HL-60/S4 treated with phorbol 12-myristate 13-acetate at 8.2 ng/mL for 4 days and 3 days (cell line): ENCODE data around the gene SLIT1.

Source experiments
- in situ Hi-C: fragments of 300-500 bp; cut with MboI; formaldehyde crosslinking; loops from 2 replicates; pipeline ENCODE4 v1.15.0; 2022; ENCODE audit warnings: low sequenced_read_pairs

SLIT1 gene

GRCh38 chr10:97204826-97205679, 19.3 kb upstream of the SLIT1 start:
- in situ Hi-C loops = no loop called here

DNA sequence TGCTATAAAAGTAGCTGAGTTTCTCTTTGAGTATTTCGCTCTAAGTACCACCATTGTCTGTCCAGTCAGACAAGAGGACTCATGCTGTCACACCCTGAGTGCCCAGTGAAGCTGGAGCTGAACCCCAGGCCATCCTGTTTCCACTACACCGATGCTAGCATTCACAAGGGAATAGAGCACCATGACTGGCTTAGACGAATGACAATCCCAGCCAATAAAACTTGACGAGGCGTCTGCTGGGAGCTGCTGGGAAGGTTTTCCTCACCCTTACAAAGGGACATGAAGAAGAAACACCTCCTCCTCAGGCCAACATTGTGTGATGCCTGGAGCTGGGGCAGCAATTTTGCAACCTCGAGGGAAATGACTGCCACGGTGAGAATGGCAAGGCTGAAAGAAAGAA, 17.5 kb upstream of the SLIT1 start:
- in situ Hi-C loops = no loop called here

- in situ Hi-C loops = no loop called here
These were observed 14.9 kb upstream of the SLIT1 start for GRCh38 chr10:97200616-97201015.

GRCh38 chr10:97199152-97199551, 13.4 kb upstream of the SLIT1 start:
- in situ Hi-C loops = no loop called here

DNA sequence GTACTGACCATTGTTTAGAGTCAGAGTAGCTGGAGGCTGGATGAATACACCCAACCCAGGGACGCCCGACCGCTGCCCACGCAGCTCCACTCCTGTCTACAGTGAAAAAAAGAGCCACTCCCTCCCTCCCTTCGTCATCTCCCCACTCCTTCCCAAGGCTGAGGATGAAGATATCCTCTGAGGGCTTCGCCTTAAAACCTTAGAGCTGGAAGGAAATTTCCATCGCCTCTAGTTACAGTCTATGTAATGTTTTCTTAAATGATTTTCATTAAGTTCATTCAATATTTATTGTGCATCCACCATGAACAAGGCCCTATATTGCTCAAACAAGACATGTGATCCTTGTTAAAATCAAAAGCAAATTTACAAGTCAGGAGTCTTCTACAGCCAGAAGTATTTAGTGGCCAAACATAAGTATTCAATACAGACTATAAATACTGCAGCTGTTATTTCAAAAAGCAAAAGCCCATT, 11.3 kb upstream of the SLIT1 start:
- in situ Hi-C loops = no loop called here

DNA sequence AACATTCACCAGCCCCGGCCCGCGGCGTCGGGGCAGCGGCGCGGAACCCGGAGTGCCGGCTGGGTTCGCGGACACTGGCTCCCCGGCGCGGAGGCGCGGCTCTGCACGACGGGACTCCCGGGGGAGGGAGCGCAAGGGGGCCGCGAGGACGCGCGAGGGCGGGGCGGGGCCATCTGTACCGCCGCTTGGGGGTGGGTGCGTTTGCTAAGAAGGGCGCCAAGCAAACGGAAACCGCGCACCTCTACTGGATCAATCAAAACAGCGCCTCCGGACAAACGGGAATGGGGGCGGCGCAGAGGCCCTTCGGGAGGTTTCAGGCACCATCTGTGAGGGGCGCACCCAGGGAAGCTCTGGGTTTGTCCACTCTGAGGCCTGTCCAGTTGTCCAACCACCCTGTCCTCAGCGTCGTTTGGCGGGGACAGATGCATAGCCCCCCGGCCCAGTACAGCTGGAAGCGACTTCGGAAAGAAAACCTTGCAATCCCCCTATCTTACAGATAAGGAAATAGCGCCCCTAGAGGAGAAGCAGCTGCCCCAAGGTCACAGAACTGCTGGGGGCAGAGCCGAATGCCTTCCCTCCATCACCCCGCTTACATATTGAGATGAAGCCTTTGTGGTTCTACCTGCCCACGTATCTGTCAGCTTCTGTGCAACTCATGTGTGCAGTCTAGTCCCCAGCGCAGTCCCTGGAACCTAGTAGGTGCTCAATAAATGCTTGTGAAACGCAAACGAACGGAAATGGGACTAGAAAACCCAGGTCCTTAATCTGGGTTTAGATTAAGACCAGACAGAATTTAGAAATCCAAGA, 10.7 kb upstream of the SLIT1 start:
- in situ Hi-C loops = no loop called here

GRCh38 chr10:97195706-97196222, 10.0 kb upstream of the SLIT1 start:
- in situ Hi-C loops = no loop called here

DNA sequence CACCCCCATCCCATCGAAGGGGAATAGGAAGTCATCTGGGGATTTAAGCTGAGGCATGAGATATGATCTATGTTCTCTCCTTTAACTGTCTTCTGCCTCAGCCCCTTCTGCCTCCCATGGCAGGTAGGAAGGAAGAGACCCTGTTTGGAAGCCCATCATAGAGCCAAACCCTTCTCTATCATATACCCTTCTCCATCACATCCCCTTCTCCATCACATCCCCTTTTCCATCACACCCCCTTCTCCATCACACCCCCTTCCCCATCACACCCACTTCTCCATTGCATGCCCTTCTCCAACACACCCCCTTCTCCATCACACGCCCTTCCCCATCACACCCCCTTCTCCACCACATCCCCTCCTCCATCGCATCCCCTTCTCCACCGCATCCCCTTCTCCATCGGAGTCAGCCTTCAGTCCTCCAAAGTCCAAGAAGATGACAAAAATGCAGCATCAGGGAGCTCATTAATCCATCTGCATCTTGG, 7.2 kb upstream of the SLIT1 start:
- in situ Hi-C loops = no loop called here

GRCh38 chr10:97190450-97190849, 4.7 kb upstream of the SLIT1 start:
- in situ Hi-C loops = no loop called here

DNA sequence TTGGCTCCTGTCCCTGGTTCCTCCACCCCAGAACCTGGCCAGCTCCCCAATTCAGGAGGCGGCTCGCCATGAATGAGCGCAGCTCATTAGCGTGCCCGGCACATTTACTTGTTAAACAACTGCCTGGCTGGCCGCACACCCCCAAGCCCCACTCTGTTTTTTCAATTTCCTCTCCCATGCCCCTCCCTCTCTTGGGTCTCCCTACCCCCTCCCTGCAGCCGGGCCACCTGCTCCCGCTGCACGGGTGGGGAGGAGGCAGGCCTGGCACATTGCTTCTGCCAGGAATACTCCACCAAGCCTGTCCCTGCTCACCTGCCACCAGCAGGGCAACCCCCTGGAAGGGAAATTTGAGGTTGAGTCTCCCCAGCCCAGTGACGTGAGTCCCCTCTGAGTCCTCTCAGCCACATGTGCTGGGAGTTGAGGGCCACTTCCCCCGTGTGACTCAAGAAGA, 2.5 kb upstream of the SLIT1 start:
- in situ Hi-C loops = no loop called here

DNA sequence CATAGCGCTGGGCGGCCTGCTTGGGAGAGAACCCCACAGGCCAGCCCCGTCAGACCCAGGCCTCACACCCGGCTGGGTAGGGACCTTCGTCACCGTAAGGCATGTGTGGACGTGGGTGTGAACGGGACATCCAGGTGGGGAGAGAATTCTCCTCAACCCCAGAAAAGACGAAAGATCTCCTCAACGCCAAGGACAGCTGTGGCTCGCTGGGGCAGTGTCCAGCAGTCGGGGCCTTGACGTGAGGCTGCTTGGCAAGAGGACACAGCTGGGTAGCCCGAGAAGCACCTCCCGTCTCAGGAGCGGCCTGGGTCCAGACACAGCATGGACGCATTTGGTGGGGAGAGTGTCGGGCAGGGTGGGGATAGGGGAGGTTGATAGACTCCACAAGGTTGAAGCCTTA, 1.2 kb upstream of the SLIT1 start:
- in situ Hi-C loops = no loop called here

- in situ Hi-C loops = no loop called here
These were observed 811 bp downstream of the SLIT1 start for GRCh38 chr10:97184971-97185325.

GRCh38 chr10:97183314-97183713, 2.4 kb downstream of the SLIT1 start:
- in situ Hi-C loops = no loop called here

DNA sequence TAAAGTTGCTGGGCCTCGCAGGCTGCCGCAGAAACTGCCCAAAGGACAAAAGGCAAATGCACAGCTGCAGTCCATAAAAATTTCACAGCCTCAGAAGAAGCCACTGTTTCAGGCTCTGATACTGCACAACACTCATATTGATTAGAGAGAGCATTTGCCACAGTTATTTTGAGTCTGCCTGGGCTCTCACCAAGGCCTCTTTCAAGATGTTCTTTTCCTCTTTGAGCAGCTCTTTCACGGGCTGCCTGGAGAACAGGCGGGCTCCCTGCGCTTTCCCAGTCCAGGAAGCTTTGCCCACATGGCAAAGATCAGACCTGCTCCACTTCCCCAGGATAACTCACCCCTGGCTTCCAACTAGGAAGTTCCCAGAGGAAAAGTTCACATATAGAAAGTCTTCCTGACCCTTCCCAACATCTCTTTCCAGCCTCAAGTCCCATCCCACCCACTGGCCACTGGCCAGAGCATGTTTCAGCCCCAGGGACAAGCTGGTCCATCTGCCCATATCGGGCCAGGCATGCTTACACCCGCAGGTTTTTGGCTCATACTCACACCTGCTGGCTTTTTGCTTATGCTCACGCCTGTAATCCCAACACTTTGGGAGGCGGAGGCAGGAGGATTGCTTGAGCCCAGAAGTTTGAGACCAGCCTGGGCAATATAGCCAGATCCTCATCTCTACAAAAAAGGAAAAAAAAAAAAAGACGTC, 3.3 kb downstream of the SLIT1 start:
- in situ Hi-C loops = no loop called here

DNA sequence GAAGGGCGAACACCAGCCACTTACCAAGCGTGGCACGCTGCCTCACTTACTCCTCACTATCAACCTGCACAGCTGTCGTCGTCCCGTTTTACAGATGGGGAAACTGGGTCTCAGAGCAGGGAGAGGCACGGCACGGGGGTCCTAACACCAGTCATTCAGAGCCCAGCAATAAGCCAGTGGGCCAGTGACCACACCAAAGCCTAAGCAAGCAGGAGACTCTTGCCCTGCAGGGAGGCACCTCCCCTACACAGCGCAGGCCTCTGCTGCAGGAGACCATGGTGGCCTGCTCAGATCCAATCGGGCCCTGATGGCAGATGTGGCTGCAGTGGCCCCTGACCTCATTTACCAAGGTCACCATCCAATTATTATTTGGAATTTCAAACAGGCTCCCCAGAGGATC, 4.8 kb downstream of the SLIT1 start:
- in situ Hi-C loops = no loop called here

DNA sequence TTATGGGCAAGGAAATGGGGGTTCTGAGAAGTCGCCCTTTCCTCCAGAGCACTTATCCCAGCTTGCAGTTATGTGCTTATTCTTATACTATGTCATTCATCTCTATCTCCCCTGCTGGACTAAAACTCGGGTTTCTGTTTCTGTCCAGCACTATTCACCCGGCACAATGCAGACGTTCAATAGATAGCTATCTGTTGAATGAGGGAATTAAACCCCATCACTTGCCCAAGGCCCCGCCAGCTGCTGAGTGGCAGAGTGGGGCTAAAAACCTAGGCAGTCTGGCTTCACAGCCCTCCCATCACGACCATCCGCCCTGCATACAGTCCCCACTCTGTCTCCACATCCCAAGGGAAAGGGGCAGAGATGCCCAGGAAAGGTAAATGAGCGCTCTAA, 5.4 kb downstream of the SLIT1 start:
- in situ Hi-C loops = no loop called here

DNA sequence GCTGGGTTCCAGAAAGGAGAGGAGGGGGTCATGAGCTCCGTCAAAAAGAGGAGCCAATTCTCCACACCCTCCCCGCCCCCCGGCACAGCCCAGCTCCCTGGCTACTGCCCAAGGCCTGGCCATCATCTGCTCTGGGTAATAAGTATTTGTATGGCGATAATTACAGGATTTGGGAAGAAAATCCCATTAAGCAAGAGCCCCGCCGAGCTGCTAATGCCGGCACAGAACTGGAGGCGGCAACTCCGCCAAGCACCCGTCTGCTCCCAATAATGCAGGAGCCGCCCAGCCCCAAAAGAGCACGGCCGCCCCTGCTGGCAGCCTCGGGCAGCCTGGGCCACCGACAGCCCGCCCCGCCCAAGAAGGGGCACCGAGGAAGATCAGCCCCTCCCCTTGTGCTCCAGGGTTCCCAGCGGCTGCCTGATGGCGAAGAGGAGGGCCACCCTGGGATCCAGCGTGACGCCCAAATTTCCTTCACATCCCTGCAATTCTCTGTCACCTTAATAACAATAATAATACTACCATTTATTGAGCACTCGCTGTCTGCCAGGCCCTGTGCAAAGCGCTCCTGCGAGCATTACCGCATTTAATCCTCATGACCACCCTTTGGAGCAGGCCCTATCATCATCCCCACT, 5.9 kb downstream of the SLIT1 start:
- in situ Hi-C loops = no loop called here

- in situ Hi-C loops = no loop called here
These were observed 6.4 kb downstream of the SLIT1 start for GRCh38 chr10:97179311-97179710.

DNA sequence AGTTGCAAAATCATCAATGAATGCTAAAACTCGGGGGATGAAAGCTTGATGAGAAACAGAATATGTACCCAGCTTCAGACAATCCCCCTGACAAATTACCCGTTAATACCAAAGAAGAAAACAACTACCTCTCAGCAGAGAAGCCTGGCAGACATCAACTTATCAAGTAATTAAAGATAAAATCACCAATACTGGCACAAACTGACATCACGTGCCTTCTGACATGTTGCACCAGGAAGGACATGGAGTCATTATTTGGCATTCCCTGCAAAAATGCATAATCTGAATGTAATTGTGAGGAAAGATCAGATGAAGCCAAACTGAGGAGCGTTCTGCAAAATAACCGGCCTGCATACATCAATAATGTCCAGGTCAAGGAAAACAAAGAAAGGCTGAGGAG, 7.7 kb downstream of the SLIT1 start:
- in situ Hi-C loops = no loop called here

DNA sequence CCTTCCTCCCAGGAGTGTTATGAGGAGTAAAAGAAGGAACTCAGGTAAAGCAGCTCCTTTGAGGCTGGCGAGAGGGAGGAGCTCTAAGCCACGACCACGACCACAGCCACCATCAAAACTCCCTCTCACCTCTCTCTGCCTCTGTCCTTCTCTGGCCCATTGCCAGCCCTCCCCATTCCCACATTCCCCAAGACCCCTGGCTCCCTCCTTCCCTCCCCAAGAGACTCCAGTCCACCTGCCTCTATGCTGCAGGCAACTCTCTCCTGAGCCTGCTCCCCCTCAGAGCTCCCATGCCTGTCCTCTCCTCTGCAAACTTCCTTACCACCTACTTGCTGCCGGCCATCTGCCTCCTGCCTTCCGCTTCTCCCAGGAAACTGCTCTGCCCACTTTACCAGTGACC, 9.5 kb downstream of the SLIT1 start:
- in situ Hi-C loops = no loop called here

DNA sequence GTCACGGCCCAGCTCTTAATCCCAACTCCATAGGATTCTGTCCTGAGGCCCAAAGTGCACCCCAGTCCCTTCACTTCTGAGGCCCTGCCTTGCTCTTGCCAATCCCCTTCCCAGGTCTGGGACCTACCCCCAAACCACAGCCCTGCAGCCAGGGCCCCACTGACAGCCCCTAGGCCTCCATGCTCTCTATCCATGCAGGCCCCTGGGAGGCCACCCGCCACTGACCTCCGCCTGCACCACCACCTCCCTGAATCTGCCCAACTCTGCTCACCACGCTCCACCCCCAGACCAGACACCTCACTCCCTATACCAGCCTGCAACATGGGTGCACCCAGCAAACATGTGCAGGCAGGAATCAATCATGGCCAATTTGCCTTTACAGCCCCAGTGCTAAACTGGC, 10.2 kb downstream of the SLIT1 start:
- in situ Hi-C loops = no loop called here
